H1 (cell line): ENCODE measurements around the gene PRXL2B. TPM values are rescaled to one million over a fixed set of nuclear protein-coding genes. Genes with fewer than 3 reads are reported as not detected.

Experiments
- CTCF ChIA-PET: fragments of 300-600 bp; sonication (Branson Sonifier 250); formaldehyde crosslinking; loops from one replicate; lab custom pipeline; 2021; ENCODE audit not compliant: partially characterized antibody; lab: Charles Lee
- POLR2A ChIA-PET: fragments of 300-600 bp; sonication (Branson Sonifier 250); formaldehyde crosslinking; loops from one replicate; lab custom pipeline; 2021; ENCODE audit warnings: inconsistent platforms; ENCODE audit not compliant: partially characterized antibody; lab: Charles Lee
- DNase-seq, 2 experiments: peaks; one replicate each; pipeline versions ENCODE4 v3.0.0 to v3.0.0-alpha.2; 2010 to 2022; ENCODE audit warnings: low spot score in 2 of 2, low read depth in 1 of 2, mixed read lengths in 1 of 2
- FAIRE-seq: peaks from 2 replicates; lab custom pipeline; 2011; peaks lifted over from hg19 to GRCh38; lab: Jason Lieb, UNC
- H2AFZ ChIP-seq: 2 replicates; pipeline ENCODE4 v1.8.1; 2012; ENCODE audit warnings: low read length, inconsistent platforms
- H2AK5ac ChIP-seq: 2 replicates; pipeline ENCODE4 v1.6.1; 2013; ENCODE audit warnings: low read depth, low read length
- H2BK120ac ChIP-seq: replicated peaks from 2 replicates; pipeline ENCODE3; 2013; ENCODE audit warnings: low read depth, low read length, inconsistent platforms
- H2BK12ac ChIP-seq: 2 replicates; pipeline ENCODE4 v1.6.1; 2013; ENCODE audit warnings: low read depth, low read length
- H2BK15ac ChIP-seq: 2 replicates; pipeline ENCODE4 v1.6.1; 2013; ENCODE audit warnings: low read length
- H2BK20ac ChIP-seq: 2 replicates; pipeline ENCODE4 v1.6.1; 2013; ENCODE audit warnings: low read length
- H2BK5ac ChIP-seq: 2 replicates; pipeline ENCODE4 v1.6.1; 2013; ENCODE audit warnings: low read depth, low read length
- H3K14ac ChIP-seq: 2 replicates; pipeline ENCODE4 v1.6.1; 2013; ENCODE audit warnings: inconsistent platforms; ENCODE audit not compliant: insufficient read length
- H3K18ac ChIP-seq: 2 replicates; pipeline ENCODE4 v1.6.1; 2013; ENCODE audit warnings: low read length; ENCODE audit errors: extremely low read depth
- H3K23ac ChIP-seq: 2 replicates; pipeline ENCODE4 v1.6.1; 2013; ENCODE audit warnings: inconsistent platforms; ENCODE audit not compliant: insufficient read length
- H3K23me2 ChIP-seq: 2 replicates; pipeline ENCODE4 v1.6.1; 2013; ENCODE audit warnings: low read depth, low read length
- H3K27ac ChIP-seq: 2 replicates; pipeline ENCODE4 v1.6.1; 2011; ENCODE audit warnings: low read depth, low read length, inconsistent platforms
- H3K27me3 ChIP-seq, 4 experiments: replicated peaks in 1 of 4; 1 replicate in 1 of 4; 2 replicates in 3 of 4; pipeline versions ENCODE4 v1.6.1 to v1.8.1; 2011 to 2013; ENCODE audit warnings: low read length in 3 of 4, mild to moderate bottlenecking in 3 of 4, inconsistent platforms in 2 of 4, mixed read lengths in 2 of 4, moderate library complexity in 1 of 4; ENCODE audit not compliant: control insufficient read depth in 3 of 4, insufficient read depth in 3 of 4; ENCODE audit errors: extremely low read depth in 1 of 4
- H3K36me3 ChIP-seq, 4 experiments: 2 replicates each; pipeline versions ENCODE4 v1.6.1 to v1.8.1; 2011 to 2013; ENCODE audit warnings: mild to moderate bottlenecking in 4 of 4, low read length in 3 of 4, moderate library complexity in 2 of 4, control low read depth in 1 of 4, inconsistent platforms in 1 of 4; ENCODE audit not compliant: insufficient read depth in 4 of 4, control insufficient read depth in 2 of 4
- H3K4ac ChIP-seq: replicated peaks from 2 replicates; pipeline ENCODE3; 2013; ENCODE audit warnings: low read length, low read depth, mixed read lengths, inconsistent platforms; ENCODE audit not compliant: insufficient read length
- H3K4me1 ChIP-seq, 4 experiments: replicated peaks in 1 of 4; 1 replicate in 1 of 4; 2 replicates in 3 of 4; pipeline versions ENCODE4 v1.6.1 to v1.8.1; 2011 to 2013; ENCODE audit warnings: low read length in 3 of 4, inconsistent platforms in 2 of 4, mixed read lengths in 1 of 4; ENCODE audit not compliant: insufficient read depth in 4 of 4, control insufficient read depth in 3 of 4
- H3K4me2 ChIP-seq, 2 experiments: 2 replicates each; pipeline versions ENCODE4 v1.6.1 to v1.8.1; 2011 to 2013; ENCODE audit warnings: low read depth in 2 of 2, low read length in 2 of 2, control low read depth in 1 of 2, inconsistent platforms in 1 of 2, mild to moderate bottlenecking in 1 of 2; ENCODE audit not compliant: insufficient read depth in 1 of 2
- H3K4me3 ChIP-seq, 4 experiments: fragments of 200-600, 300-600 bp in 1 of 4; sonication (generic), shearing (Covaris generic), sonication (Bioruptor Twin) in 1 of 4; 2 replicates each; pipeline versions ENCODE4 v1.5.1 to v1.8.1; 2011 to 2016; ENCODE audit warnings: low read length in 4 of 4, low read depth in 3 of 4, control low read depth in 2 of 4, inconsistent platforms in 2 of 4, mild to moderate bottlenecking in 2 of 4, mixed read lengths in 1 of 4, moderate library complexity in 1 of 4; ENCODE audit not compliant: insufficient read depth in 2 of 4; ENCODE audit errors: extremely low read depth in 1 of 4
- H3K56ac ChIP-seq: replicated peaks from 2 replicates; pipeline ENCODE3; 2013; ENCODE audit warnings: low read depth, mild to moderate bottlenecking, mixed read lengths, low read length, inconsistent platforms; ENCODE audit not compliant: insufficient read length
- H3K79me1 ChIP-seq: 2 replicates; pipeline ENCODE4 v1.6.1; 2013; ENCODE audit warnings: low read depth, low read length, control low read depth
- H3K79me2 ChIP-seq, 2 experiments: 2 replicates each; pipeline versions ENCODE4 v1.6.1 to v1.8.1; 2012 to 2013; ENCODE audit warnings: low read length in 2 of 2, mild to moderate bottlenecking in 2 of 2, inconsistent platforms in 1 of 2; ENCODE audit not compliant: insufficient read depth in 2 of 2, control insufficient read depth in 1 of 2
- H3K9ac ChIP-seq, 4 experiments: replicated peaks in 1 of 4; 1 replicate in 1 of 4; 2 replicates in 3 of 4; pipeline versions ENCODE4 v1.6.1 to v1.8.1; 2011 to 2013; ENCODE audit warnings: low read depth in 3 of 4, low read length in 3 of 4, control low read depth in 2 of 4, mild to moderate bottlenecking in 2 of 4, moderate library complexity in 2 of 4, inconsistent platforms in 1 of 4; ENCODE audit errors: extremely low read depth in 1 of 4
- H3K9me3 ChIP-seq, 2 experiments: 2 replicates each; pipeline versions ENCODE4 v1.6.1 to v1.8.1; 2012 to 2013; ENCODE audit warnings: mild to moderate bottlenecking in 2 of 2, moderate library complexity in 2 of 2, control low read depth in 1 of 2, inconsistent platforms in 1 of 2, low read depth in 1 of 2, low read length in 1 of 2, mixed read lengths in 1 of 2; ENCODE audit not compliant: insufficient read depth in 2 of 2
- H4K20me1 ChIP-seq, 2 experiments: replicated peaks in 1 of 2; 2 replicates each; pipeline versions ENCODE3 to v1.8.1; 2011 to 2013; ENCODE audit warnings: inconsistent platforms in 2 of 2, low read length in 2 of 2, mild to moderate bottlenecking in 1 of 2; ENCODE audit not compliant: insufficient read depth in 2 of 2, control insufficient read depth in 1 of 2
- H4K5ac ChIP-seq: 2 replicates; pipeline ENCODE4 v1.6.1; 2013; ENCODE audit warnings: low read length, low read depth, mixed read lengths, inconsistent platforms; ENCODE audit not compliant: insufficient read length
- H4K8ac ChIP-seq: 2 replicates; pipeline ENCODE4 v1.8.0; 2013; ENCODE audit warnings: mild to moderate bottlenecking, moderate library complexity, low read length, inconsistent platforms; ENCODE audit not compliant: insufficient read depth; ENCODE audit errors: extremely low read depth
- H4K91ac ChIP-seq: replicated peaks from 2 replicates; pipeline ENCODE3; 2013; ENCODE audit warnings: low read length, mixed read lengths, inconsistent platforms; ENCODE audit not compliant: insufficient read length
- CBX8 ChIP-seq: fragments of 300-800, 300-1000 bp; sonication (generic); IDR thresholded peaks from 2 replicates; pipeline ENCODE4 v1.7.1; 2016; ENCODE audit warnings: low read depth, low read length, borderline replicate concordance
- CEBPB ChIP-seq: IDR thresholded peaks from 2 replicates; pipeline ENCODE4 v1.6.1; 2012; ENCODE audit warnings: low read depth, low read length
- CREB1 ChIP-seq: IDR thresholded peaks from 2 replicates; pipeline ENCODE4 v1.6.1; 2012; ENCODE audit warnings: inconsistent platforms
- JUN ChIP-seq: IDR thresholded peaks from 2 replicates; pipeline ENCODE4 v1.6.1; 2011; ENCODE audit warnings: low read depth, mild to moderate bottlenecking, improper control_type of control experiment, low read length
- KDM5A ChIP-seq: fragments of 200-600 bp; IDR thresholded peaks from 2 replicates; pipeline ENCODE4 v1.7.1; 2012; ENCODE audit warnings: mild to moderate bottlenecking, low read length, inconsistent platforms, mixed read lengths
- MAX ChIP-seq: IDR thresholded peaks from 2 replicates; pipeline ENCODE4 v1.6.1; 2012; ENCODE audit warnings: inconsistent platforms
- POLR2A ChIP-seq, 2 experiments: IDR thresholded peaks; 1 replicate in 1 of 2; 2 replicates in 1 of 2; pipeline ENCODE4 v1.6.1; 2011; ENCODE audit warnings: low read depth in 2 of 2, low read length in 2 of 2, mild to moderate bottlenecking in 2 of 2; ENCODE audit errors: control extremely low read depth in 1 of 2
- POU5F1 ChIP-seq: IDR thresholded peaks from 2 replicates; pipeline ENCODE4 v1.6.1; 2011; ENCODE audit warnings: low read depth, mild to moderate bottlenecking, low read length, moderate library complexity
- RBBP5 ChIP-seq: IDR thresholded peaks from 2 replicates; pipeline ENCODE4 v1.7.1; 2012; ENCODE audit warnings: low read depth, mild to moderate bottlenecking, inconsistent platforms, low read length, moderate library complexity, borderline replicate concordance
- SIN3A ChIP-seq, 2 experiments: IDR thresholded peaks in 1 of 2; conservative IDR thresholded peaks in 1 of 2; 2 replicates each; pipeline ENCODE4 v1.6.1; 2011 to 2012; ENCODE audit warnings: low read length in 2 of 2, improper control_type of control experiment in 1 of 2, low read depth in 1 of 2, mild to moderate bottlenecking in 1 of 2
- SUZ12 ChIP-seq: fragments of 200-600 bp; sonication (generic); IDR thresholded peaks from 2 replicates; pipeline ENCODE4 v1.6.1; 2012; ENCODE audit warnings: mild to moderate bottlenecking, inconsistent platforms, low read length, moderate library complexity, mixed read lengths
- TAF7 ChIP-seq: optimal IDR thresholded peaks from 2 replicates; pipeline ENCODE3; 2011; ENCODE audit warnings: low read depth, mild to moderate bottlenecking, inconsistent platforms, low read length, moderate library complexity, borderline replicate concordance
- WGBS, 2 experiments: shearing (Covaris generic) in 1 of 2; methylation state at CpG; one replicate each; pipeline versions ENCODE4 v1.1.6 to v1.1.7; 2013 to 2015; ENCODE audit warnings: low lambda C conversion rate in 2 of 2, mixed read lengths in 2 of 2, inconsistent platforms in 1 of 2, low coverage in 1 of 2, missing lambda C conversion rate in 1 of 2; ENCODE audit not compliant: insufficient replicate concordance in 2 of 2, insufficient coverage in 1 of 2, insufficient read length in 1 of 2; ENCODE audit errors: extremely low coverage in 1 of 2, missing lambda C conversion rate in 1 of 2; 5-methylcytosine and 5-hydroxymethylcytosine counted together
- polyA plus RNA-seq, 7 experiments: library from polyadenylated mRNA; depleted of rRNA in 3 of 7; stranded (reverse) in 5 of 7; unstranded in 2 of 7; fragments of >200 nt in 5 of 7; fragments of 200-250 nt in 2 of 7; gene quantifications; 1 replicate in 5 of 7; 2 replicates in 1 of 7; 4 replicates in 1 of 7; pipeline versions ENCODE4 v1.2.1 to v1.2.3, GENCODE V29; 2011 to 2013; ENCODE audit warnings: missing spikeins in 2 of 7, mixed read lengths in 2 of 7
- total RNA-seq: library from RNA; stranded (reverse); fragmentation: NEBNext Ultra II Directional; extraction: Animal tissue kit (Norgen Biotek cat#: 25700); gene quantifications from 2 replicates; pipeline ENCODE4 v1.2.1, GENCODE V29; 2021

Gene PRXL2B
- total and polyA plus RNA-seq, 2 of the 8 experiments (the other 6 are each of a cell fraction or from before 2014, with no cell fraction given): 35.3 to 46.0 TPM

GRCh38 chr1:2606881-2607621 lies 20.5 kb downstream of the PRXL2B start:
- Histone ChIP-seq H3K23me2 (no peaks in the 10 kb centered on the region), H2BK5ac (no peak overlapping the region), H3K36me3 (no peaks in the 10 kb centered on the region), H3K9ac (no peak overlapping the region), H3K4me3 (no peak overlapping the region), H3K56ac (no peak overlapping the region), H3K14ac (no peak overlapping the region), H3K27ac (no peak overlapping the region), H3K23ac (no peak overlapping the region), H3K27me3 (0 out of 7 replicates have a peak, but pooled peaks cover 0 to 3% (median 0%) of the 10 kb centered on the region in 4 experiments), H4K20me1 (no peaks in the 10 kb centered on the region), H2AFZ (no peak overlapping the region), H3K4ac (no peak overlapping the region), H3K4me2 (no peak overlapping the region), H3K79me2 (no peaks in the 10 kb centered on the region), H2BK15ac (no peak overlapping the region), H2AK5ac (no peak overlapping the region), H2BK20ac (no peak overlapping the region), H4K91ac (no peak overlapping the region), H3K79me1 (no peaks in the 10 kb centered on the region), H4K5ac (no peak overlapping the region), H3K4me1 (peaks cover 0 to 3% (median 0%) of the 10 kb centered on the region in 4 experiments; a peak in 2 of 7 replicates), H3K18ac (no peak overlapping the region), H2BK12ac (no peak overlapping the region), H3K9me3 (no peaks in the 10 kb centered on the region), H4K8ac (peak overlapping the region; percentile 35; the same call in 1 of the 2 replicates), H2BK120ac (no peak overlapping the region)
- DNase-seq: peak in 1 of 2 experiments; percentile 35
- FAIRE-seq: no peak
- POLR2A ChIA-PET: no interaction called here
- CTCF ChIA-PET: no interaction called here
- 87% methylated on average over 29 of the region's 36 CpGs; no CpG with 5 or more reads in 1 of the 2 experiments for WGBS, 2 experiments
- TF ChIP-seq CBX8: no peak
- no peak for TF ChIP-seq MAX
- TF ChIP-seq JUN: no peak
- TF ChIP-seq CEBPB: no peak
- TF ChIP-seq POU5F1: no peak
- TF ChIP-seq SIN3A (conservative IDR thresholded peaks at IDR 0.05 in 1 of 2, IDR thresholded peaks at IDR 0.05 in 1 of 2; ENCODE audit: low read depth in 1 of 2, low read length in 2 of 2): no peak
- no peak for TF ChIP-seq SUZ12
- no peak for TF ChIP-seq RBBP5
- TF ChIP-seq KDM5A: no peak
- TF ChIP-seq POLR2A (IDR thresholded peaks at IDR 0.05; ENCODE audit: control extremely low read depth in 1 of 2, low read depth in 2 of 2, low read length in 2 of 2): no peak
- TF ChIP-seq CREB1: no peak
- TF ChIP-seq TAF7: no peak
